ENCODE results near the gene RUBCN.
A peak's percentile ranks its signal among the peaks of the same experiment; 100 is the strongest.
"Not testable (repeated sequence)": the region's sequence is repeated elsewhere in the genome, so short reads cannot be mapped to it uniquely, and the experiment has no call there.

RUBCN gene

DNA sequence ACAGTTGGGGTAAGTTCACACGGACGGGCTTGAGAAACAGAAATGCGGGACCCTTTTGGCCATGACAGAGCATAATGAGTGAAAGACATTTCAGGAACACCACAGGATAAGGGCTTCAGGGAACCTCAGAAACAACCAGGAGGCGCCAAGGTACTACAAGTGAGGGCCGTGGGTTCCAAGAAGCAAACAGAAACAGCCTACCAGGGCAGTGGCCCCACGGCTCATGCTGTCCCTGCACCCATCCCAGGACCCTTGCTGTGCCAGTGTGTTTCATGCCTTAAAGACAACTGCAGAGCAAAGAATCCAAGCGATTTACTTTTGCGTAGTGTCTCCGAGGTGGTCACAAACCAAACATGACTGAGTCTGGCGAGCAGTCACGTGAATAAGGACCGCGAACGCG is 54.0 kb downstream of the RUBCN start:
- DNase-seq, result peak; percentile 8

DNA sequence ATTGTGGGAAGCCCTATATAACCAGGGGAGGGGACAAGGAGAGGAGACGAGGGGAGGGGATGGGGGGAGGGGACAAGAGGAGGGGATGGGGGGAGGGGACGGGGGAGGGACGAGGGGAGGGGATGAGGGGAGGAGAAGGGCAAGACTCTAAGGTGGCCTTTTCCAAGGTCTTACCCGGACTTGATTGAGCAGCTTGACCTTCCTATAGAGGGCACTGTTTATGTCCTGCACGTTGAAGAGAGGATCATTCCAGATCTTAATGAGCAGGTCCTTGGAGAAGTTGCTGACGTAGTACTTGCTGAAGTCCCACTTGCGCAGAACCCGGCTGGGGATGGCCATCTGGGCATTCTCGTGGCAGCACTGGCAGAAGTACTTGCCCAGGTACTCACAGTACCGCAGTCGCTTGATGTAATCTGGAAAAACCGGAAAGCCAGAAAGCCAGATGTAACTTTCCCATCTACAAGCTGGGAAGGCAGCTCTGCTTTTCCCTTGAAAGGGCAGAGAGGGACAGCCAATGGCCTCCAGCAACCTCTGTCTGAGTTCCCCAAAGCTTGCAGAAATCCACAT is 55.7 kb downstream of the RUBCN start:
- DNase-seq, result no peak

DNA sequence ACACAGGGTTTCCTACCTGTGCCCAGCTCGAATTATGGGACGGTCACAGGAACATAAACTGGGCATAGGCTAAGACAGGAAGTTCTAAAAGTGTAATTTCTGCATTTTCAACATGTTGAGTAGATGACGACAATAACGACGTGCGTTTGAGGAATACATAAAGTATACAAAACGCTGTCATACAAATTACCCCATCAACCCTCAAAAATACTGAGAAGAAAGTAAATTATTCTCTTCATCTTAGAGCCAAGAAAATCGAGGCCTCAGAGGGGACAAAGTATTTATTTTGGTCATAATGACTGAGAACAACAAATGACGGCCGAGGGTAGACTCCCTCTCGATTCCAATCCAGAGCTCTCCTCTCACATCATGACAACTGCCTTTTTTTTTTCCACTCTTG is 60.8 kb downstream of the RUBCN start:
- DNase-seq, result no peak

- DNase-seq, result no peak
Observed at GRCh38 chr3:197675563-197675860, 61.2 kb downstream of the RUBCN start.

GRCh38 chr3:197674741-197675562 is 61.8 kb downstream of the RUBCN start:
- DNase-seq, result no peak

DNA sequence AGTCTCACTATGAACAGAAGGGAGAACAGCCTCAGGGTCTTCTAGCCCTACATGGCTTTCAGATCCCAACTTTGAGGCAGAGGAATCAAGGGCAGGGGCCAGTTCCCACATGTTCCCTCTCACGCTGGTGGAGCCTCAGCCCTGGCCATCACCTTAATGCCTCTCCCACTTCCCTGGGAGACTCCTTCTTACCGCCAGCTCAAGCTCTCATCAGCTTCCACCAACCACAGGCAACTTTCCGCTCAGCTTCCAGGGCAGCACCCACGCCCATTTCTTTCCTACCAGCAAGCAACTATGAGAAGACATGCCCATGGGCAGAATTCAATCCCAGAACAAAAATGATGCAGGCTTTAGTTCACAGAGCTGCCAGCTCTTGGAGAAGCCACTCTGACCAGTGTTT is 63.5 kb downstream of the RUBCN start:
- no peak for DNase-seq

- DNase-seq, result no peak
Observed at GRCh38 chr3:197670361-197670760, 66.3 kb downstream of the RUBCN start.

DNA sequence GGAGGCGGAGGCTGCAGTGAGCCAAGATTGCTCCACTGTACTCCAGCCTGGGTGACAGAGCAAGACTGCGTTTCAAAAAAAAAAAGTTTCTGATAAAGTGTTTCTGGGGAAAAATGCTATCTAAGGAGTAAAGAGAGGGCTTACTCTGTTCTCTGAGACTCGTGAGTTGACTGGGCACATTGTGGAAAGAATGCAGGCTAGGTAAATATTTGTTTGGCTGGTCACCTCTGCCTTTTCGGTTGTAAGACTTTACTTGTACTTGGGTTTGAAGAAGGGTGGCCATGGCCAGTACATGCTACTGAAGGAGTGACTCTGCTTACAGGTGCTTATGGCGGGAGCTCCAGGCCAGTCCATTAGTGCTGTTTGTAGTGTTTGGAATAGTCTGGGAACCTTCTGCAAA is 68.7 kb downstream of the RUBCN start:
- no peak for DNase-seq

GRCh38 chr3:197667293-197667692 is 69.4 kb downstream of the RUBCN start:
- DNase-seq, result not testable (repeated sequence)

DNA sequence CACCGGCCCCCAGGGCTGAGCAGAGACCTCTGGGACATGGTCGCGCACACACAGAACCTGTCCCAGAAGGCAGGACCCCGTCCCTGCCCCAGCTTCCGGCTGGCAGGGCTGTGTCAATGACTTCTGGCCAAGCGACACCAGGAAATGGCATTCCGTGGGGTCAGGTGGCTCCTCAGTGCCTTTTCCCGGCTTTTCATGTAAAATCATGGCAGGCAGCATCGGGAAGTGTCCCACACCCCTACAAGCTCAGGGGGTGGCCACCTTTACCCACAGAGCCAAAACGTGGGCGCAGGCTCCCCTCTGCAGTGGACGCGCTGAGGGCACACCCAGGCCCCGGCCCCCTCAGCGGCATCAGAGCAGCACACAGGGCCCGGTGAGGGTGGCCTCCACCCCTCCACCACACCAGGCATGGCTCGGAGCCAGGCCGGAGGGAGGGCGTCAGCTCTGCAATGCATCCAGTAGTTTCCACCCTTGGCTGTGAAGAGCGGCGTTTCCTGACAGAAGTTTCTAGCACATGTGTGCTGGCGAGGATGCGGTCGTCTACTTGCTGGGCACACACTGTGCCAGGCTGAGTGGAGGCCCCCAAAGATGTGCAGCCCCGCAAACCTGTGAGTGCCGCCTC is 70.4 kb downstream of the RUBCN start:
- not testable (repeated sequence) for DNase-seq

GRCh38 chr3:197665549-197665948 is 71.2 kb downstream of the RUBCN start:
- DNase-seq, result not testable (repeated sequence)

DNA sequence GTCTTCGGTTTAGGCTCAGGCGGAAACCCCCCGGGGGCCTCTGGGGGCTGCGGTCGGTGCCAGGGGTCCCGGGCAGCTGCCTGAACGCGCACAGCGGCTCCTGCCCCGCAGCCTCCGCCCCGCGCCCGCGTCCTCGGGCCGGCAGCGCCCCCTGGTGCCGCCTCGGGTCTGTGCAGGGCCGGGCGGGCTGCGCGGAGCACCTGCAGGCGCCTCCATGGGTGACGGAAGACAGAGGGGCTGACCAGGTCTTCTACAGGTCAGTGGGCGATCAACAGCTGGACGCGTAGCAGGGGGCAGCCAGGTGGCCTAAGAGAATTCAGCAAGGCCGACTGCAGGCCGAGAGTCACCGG is 71.6 kb downstream of the RUBCN start:
- not testable (repeated sequence) for DNase-seq

DNA sequence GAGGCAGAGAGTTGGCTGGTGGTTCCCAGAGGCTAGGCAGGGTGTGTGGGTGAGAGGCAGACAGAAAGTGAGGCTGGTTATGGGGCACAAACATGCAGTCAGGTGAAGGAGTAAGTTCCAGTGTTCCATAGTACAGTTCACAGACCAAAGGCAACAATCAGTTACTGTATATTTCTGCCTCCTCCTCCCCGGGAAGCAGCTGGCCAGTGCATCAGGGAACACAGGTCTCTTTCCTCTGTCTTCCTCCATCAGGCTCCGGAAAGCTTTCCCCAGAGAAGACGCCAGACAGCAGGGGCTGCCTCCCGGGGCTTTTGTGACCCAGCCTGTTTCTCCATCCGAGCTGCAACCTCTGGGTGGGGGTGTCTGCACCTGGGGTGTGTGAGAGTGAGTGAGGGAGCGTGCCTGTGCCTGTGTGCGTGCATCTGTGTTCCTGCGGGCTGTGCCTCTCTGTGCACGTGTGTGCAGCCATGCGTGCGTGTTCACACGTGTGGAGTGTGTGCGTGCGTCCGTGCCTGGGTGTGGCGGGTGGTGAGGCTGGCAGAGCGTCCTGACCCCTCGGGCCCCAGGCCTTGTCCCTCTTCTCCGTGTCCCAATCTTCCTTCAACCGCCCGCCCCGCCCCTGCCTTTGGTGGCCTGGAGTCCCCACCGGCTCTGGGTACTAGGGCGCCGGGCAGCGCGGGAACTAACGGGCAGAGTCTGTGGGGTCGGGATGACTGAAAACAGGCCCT is 72.1 kb downstream of the RUBCN start:
- peak; percentile 10 for DNase-seq

- DNase-seq, result not testable (repeated sequence)
Observed at GRCh38 chr3:197663367-197664140, 73.2 kb downstream of the RUBCN start.

DNA sequence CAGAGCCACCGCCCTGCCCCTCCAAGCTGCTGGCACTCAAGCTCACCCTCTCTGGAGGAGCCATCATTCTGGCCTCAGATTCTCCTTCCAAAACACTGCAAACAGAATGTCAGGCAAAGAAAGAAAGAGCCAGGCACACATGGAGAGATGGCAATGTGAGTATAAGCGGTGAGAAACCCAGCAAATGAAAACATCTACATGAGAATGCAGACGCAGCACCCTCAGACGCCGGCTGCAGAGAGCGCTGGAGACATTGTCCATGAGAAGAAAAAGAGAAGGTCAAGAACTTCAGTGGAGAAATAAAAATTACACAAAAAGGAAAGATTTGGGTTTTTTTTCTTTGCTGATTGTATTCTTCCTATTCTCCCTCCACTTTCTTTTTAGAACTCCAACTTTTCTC is 74.4 kb downstream of the RUBCN start:
- DNase-seq, result not testable (repeated sequence)

GRCh38 chr3:197661874-197662273 is 74.8 kb downstream of the RUBCN start:
- not testable (repeated sequence) for DNase-seq

GRCh38 chr3:197661234-197661834 is 75.4 kb downstream of the RUBCN start:
- DNase-seq, result not testable (repeated sequence)

- DNase-seq, result not testable (repeated sequence)
Observed at GRCh38 chr3:197659701-197660100, 77.0 kb downstream of the RUBCN start.

- DNase-seq, result not testable (repeated sequence)
Observed at GRCh38 chr3:197659144-197659543, 77.6 kb downstream of the RUBCN start.

- DNase-seq, result not testable (repeated sequence)
Observed at GRCh38 chr3:197658706-197659105, 78.0 kb downstream of the RUBCN start.

DNA sequence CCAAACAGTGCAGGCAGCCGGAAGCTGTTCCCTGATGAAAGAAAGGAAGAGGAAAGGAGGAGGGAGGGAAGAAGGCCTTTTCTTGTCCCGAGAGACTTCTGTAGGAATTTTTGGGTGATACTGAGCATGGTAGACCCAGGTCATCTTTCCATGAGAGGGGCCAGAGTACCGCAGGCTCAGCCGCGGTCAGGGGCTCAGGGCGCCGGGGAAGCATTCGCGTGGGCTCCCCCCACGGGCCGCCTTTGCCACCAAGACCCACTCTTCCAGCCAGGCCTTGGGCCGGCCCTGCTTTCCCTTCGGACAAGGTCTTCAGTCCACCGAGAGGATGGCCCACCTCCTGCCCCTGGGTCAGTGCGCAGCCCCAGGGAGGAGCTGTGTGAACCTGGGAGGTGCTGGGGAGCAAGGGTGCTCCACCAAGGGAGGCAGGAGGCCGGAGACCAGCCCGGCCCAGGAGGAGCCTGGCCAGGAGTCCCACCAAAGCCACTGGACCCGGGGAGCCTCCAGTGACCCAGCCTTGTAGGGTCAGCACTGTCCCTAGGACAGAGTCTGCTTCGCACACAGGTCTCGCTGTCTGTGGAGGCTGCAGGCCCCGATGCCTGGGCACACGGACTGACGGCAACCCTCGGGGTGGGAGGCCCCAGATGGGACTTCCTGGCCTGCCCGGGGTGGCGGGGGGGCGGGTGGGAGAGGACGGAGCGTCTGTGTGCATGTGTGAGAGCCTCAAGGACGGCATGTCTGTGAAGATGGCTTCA is 79.0 kb downstream of the RUBCN start:
- DNase-seq, result not testable (repeated sequence)

DNA sequence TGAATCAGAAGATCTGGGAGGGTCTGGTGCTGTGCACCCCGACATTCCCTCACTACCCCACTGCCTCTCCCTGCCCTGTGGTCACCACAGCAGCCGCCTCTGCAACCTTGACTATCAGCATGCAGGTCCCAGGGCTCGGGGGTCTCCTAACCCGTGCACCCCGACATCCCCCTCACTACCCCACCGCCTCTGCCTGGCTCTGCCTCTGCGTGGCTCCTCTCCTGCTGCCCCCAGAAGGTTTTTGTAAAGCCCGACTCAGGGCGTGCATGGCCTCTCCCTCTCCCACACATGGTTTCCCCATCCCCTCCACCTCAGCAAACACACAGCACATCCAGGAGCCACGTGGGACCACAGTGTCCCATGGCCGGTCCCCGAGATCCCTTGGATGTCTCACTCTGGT is 79.7 kb downstream of the RUBCN start:
- DNase-seq, result not testable (repeated sequence)

All from CD4-positive, alpha-beta T cell treated with Interleukin-6 for 4 hours (primary cell).